Left ventricle myocardium superior (tissue), 1 donor: ENCODE data around the gene SYK. TPM values are rescaled to one million over a fixed set of nuclear protein-coding genes. Genes with fewer than 3 reads are reported as not detected.
A peak's percentile ranks its signal among the peaks of the same experiment; 100 is the strongest.

Experiments
- ATAC-seq: fragments of 200-7000 bp; cut with Tn5 transposase; one replicate; pipeline ENCODE4 v1.9.1; 2020; ENCODE audit warnings: mild to moderate bottlenecking, moderate library complexity
- DNase-seq: peaks from one replicate; pipeline ENCODE4 v3.0.0-alpha.2; 2020
- intact Hi-C: fragments of 100-400 bp; cut with micrococcal nuclease; formaldehyde crosslinking; loops from one replicate; pipeline ENCODE4 v1.11.0; 2022
- total RNA-seq: library from RNA; stranded (reverse); fragmentation: NEBNext Ultra II Directional; extraction: Animal tissue kit (Norgen Biotek cat#: 25700); gene quantifications from one replicate; pipeline ENCODE4 v1.2.1, GENCODE V29; 2021
- donor health status: DM: no; HTN: yes; CAD: no; lungs with severe emphysema.

SYK gene
- total RNA-seq, 1 donor from 2014 or later, result 5.1 TPM

DNA sequence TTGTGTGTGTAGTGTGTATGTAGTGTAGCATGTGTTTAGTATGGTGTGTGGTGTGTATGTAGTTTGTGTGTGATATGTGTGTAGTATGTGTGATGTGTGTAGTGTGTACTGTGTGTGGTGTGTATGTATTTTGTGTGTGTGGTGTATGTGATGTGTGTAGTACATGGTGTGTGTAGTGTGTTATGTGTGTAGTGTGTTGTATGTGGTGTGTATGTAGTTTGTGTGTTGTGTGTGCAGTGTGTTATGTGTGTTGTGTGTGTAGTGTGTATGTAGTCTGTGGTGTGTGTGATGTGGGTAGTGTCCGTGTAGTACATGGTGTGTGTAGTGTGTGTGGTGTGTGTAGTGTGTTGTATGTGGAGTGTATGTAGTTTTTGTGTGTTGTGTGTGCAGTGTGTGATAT is 40.0 kb downstream of the SYK start:
- no peak for DNase-seq
- ATAC-seq, result no peak
- intact Hi-C loops, result no loop called here

DNA sequence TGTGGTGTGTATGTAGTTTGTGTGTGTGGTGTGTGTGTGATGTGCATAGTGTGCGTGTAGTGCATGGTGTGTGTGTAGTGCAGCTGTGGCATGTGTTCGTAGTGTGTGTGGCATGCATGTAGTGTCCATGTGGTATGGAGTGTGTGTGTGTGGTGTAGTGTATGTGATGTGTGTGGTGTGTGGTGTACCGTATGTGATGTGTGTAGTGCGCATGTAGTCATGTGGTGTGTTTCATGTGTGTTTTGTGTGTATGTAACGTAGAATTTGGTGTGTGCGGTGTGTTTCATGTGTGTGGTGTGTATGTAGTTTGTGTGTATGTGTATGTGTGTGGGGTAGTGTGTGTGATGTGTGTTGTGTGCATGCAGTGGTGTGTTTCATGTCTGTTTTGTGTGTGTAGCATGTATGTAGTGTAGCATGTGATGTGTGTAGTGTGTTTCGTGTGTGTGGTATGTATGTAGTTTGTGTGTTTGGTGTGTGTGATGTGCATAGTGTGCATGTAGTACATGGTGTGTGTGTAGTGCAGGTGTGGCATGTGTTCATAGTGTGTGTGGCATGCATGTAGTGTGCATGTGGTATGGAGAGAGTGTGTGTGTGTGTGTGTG is 40.7 kb downstream of the SYK start:
- intact Hi-C loops, result no loop called here
- no peak for DNase-seq
- ATAC-seq, result no peak

DNA sequence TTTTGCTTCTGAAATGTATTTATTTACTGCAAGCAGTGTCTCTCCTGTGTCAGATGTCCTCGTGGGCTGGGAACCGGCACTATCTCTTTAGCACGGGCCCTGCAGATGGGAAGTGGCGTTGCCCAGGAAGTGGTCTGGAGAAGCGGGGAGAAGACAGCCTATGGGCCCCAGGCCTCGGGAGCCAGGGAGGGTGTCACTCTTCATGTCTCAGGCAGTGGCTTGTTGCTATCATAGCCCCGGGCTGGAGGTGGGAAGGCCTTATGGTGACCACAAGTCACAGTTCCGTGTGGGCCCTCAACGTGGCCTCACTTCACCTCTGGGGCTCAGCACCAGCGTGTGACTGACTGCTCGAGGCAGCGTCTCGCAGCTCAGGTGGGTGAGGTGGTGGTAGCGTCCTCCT is 41.4 kb downstream of the SYK start:
- intact Hi-C loops, result no loop called here
- ATAC-seq (no peak), DNase-seq (no peak)

DNA sequence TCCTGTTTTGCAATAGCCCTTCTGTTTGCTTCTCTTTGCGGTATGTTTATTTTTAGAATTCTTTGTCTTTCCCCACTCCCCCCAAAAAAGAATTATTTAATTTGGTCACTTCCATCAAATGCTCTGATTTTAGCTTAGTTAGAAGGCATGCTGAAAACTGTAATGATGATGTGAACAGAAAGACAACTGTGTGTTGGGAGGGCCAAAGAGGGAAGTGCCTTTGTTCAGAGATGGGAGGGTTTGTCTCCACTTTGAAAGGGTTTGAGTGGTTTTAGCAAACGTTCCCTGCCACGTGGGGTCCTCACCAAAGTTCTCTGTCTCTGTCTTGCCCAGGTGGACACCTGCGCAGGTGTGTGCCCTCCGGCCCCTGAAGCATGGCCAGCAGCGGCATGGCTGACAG is 41.9 kb downstream of the SYK start:
- intact Hi-C loops, result no loop called here
- DNase-seq, result no peak
- ATAC-seq, result no peak

DNA sequence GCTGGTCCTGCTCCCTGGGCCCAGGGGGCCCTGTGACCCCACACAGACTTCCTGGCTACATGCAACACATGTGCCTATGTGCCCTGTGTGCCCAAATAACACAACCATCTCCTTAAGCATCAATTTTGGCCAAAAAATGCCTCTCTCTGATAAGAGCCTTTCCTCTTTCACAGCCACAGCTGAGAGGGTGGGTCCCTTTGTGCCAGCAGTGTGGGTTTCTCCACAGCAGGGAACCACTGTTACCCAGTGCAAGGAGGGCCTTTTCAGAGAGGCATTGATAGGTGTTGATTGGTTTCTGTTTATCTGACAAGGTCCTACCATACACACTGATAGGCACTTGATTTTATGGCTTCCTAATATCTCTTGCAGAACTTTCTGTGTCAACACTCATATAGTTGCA is 42.7 kb downstream of the SYK start:
- ATAC-seq, result no peak
- no peak for DNase-seq
- intact Hi-C loops, result no loop called here

DNA sequence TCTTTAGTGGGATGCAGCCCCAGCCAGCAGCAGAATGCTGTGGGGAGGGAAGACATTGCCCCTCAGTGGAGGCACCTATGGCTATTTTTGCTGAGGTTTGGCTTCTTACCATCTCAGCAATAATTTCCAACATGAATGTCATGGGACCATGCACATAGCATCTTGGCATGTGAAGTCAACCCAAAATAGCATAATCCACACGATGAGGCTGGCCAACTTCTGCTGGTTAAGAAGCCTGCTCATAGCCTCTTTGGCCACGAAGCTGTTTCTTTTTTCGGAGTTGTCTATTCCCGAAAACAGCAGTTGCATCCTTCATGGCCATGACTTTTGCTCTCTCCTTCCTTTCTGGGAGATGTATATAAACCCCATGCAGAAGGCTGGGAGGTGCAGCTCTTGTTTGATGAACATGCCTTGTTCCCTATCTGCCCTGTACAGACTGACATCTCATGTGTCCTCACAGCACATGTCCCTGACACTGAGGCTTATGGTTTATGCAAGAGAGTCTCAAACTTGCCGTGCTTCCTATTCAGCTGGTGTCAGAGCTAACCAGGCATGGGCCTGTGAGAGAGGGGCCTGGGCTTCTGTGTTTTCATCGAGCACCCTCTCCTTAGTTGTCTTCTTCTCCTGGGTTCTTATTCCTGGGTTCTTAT is 45.3 kb downstream of the SYK start:
- DNase-seq, result no peak
- intact Hi-C loops, result no loop called here
- ATAC-seq, result peak; percentile 74

DNA sequence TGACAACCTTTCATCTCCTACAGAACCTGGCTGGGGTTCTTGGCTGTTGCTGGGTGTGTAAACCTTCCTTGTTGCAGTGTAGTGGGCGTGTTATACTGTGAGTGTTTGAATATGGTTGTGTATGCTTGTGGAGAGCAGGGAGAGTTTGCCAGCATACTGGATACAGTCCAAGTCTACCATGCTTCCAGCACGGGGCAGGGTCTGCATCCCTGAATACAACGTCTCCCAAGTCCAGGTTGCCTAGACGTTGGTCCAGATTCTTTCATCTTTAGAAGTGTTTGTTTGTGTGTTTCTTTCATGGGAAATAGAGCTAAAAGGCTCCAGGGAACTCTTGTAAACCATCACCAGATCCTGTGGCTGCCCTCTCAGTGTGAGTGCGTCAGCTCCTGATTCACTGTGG is 46.4 kb downstream of the SYK start:
- intact Hi-C loops, result no loop called here

DNA sequence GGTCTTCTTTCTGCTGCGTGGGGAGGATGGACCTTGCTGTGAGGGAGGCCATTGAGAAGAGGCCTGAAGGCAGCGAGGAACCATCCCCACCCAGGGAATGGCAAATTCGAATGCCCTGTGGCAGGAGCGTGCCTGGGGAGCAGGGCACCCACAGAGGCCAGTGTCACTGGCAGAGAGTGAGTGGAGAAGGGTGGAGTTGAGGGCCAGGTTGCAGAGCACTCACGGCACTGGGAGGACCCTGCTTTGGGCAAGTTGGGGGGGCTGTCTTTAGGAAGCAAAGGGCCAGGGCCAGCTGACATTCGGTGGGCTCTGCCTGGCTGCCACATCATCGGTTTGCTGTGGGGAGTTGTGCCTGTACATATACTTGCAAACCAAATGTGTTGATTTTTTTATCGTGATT is 47.2 kb downstream of the SYK start:
- no peak for ATAC-seq
- no peak for DNase-seq
- intact Hi-C loops, result no loop called here

More for the DNA sequence above, 46.4 kb downstream of the SYK start:
- DNase-seq, result no peak
- ATAC-seq, result no peak

DNA sequence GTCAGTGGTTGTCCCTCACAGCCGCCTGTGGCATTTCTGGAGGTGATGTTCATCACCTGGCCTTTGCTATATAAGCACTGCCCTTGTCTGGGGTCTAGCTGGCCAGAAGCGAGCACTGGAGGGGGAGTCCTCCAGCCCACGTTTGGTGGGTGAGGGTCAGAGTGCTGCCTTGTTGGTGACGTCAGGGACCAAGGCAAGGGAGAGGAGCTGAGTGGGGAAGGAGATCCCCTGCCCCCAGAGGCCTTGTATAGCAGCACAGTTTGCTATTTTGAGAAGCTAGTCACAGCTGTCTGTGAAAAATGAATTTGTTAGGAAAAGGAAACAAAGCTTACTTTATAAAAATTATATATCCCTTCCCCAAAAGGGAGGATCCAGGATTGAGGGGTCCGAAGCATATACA is 49.8 kb downstream of the SYK start:
- no peak for ATAC-seq
- intact Hi-C loops, result no loop called here
- no peak for DNase-seq

DNA sequence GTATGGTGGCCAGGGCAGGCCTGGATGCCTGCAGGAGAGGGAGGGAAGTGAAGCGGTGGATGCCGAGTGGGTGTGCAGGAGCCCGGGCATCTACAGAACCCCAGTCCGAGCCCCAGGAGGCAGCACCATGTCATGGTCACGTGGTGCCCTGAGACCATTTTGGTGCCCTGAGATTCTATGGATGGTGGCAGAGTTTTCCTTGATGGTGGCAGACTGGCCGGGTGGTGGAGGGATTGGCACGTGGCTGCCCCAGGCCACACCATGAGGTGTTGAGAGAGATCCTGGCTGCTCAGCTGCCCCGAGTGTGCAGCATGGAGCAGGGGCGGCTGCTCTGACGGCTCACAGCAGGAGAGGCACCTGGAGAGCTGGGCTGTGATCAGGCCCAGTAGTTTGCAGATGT is 52.3 kb downstream of the SYK start:
- ATAC-seq, result no peak

DNA sequence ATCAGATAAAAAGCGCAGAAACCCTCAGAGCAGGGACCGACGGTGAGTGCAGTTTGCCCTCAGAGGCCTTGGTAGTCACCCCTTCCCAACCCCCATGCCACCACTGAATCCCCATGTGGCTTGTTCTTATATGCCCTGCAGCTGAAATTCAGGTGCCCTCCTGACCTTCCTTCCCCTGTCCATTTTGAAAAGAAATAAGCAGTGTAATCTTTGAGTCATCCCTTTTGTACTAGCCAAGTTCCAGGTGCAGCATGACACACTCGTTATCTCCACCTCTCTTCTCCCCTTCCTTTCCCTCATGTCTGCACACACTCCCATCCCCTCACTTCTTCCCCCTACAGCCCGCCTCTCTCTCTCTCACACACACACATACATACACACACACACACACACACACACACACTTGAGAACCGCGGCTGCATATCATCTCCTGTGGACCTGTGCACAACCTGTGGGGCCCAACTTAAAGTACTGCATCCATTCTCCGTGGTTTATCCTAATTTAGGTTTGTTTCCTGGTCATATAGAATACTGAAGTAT is 53.1 kb downstream of the SYK start:
- no peak for DNase-seq
- intact Hi-C loops, result no loop called here
- ATAC-seq, result no peak

More for the DNA sequence above, 52.3 kb downstream of the SYK start:
- no peak for DNase-seq
- intact Hi-C loops, result no loop called here

DNA sequence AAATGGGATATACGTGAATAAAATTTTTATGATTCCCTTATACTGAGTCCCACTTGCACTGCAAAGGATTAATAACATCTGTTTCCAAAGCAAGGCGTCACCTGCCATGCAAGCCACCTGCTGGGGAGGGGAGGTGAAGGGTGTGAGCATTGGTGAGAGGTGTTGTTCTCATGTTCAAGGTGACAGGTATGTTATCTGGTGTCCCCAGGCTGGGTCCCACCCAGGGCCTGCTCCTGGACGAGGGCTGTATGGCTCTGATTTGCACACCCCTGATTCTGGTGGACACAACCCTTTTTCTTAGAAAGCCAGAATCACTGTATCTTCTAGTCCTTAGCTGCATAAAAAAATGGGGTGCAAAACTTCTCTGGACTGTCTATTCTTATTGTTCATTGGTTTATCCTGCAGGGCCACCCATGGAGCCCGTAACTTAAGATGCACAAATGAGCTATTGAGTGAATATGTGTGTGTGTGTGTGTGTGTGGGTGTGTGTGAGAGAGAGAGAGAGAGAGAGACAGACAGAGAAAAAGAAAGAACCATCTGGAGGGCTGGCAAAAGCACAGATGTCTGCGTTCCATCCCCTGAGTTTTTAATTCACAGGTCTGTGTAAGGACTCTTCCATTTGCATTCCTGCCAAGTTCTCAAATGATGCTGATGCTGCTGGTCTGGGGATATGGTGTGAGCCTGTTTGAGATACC is 53.7 kb downstream of the SYK start:
- no peak for DNase-seq
- no peak for ATAC-seq
- intact Hi-C loops, result no loop called here

DNA sequence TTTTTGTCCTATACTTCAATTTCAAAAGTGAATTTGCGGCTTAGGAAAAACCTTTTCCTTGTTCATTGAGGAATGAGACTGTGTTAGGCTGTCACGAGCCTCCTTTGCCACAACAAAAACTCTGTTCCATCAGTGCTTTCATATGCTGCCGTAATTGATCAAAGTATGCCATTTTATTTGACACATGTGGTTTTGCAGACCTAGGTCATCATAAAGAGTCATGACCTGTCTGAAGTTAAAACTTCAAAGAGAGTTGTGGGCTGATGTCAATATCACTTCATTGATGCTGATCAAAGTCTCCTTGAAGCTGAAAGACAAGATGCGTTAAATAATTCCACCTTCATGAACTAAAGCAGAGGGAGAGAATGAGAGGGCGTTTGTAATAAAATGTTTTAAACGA is 55.5 kb downstream of the SYK start:
- ATAC-seq (no peak), DNase-seq (no peak)
- intact Hi-C loops, result no loop called here

DNA sequence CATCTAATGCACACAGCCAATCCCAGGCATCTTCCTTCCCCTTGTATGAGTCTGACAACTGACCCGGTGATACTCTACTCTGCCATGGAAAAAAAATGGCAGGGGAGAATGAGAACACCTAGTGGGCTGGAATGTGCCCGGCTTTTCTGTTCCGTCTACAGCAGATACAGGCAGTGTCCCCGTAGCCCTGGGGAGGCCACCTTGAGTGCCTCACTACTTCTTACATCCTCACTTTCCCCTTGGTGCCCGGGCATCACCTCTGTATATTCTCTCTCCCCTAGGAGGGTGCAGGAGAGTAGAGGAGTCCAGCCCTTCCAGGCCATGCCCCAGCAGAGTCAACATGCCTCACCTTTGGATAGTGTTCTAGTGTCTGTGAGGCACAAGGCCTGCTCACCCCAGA is 56.2 kb downstream of the SYK start:
- ATAC-seq, result no peak
- intact Hi-C loops, result no loop called here
- DNase-seq, result no peak

DNA sequence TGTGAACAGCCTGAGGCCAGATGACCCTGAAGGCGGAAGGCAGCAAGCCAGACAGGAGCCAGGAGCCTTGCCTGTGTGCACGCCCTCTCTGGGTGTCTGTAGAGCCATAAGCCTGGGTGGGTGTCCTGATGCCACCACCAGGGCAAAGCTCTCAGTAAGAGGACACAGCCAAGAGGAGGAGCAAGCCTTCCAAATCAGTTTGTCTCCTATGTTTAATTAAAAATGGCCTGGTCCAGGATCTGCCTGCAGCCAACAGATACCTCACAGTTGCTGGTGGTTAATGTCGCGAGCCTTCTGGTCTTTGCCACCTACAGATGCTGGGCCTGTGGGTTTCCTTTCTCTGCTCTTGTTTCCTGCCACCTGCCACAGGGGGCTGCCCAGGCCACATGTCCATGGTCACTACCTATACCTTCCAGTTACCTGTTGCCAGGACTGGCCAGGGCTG is 56.9 kb downstream of the SYK start:
- peak; percentile 31 for DNase-seq

DNA sequence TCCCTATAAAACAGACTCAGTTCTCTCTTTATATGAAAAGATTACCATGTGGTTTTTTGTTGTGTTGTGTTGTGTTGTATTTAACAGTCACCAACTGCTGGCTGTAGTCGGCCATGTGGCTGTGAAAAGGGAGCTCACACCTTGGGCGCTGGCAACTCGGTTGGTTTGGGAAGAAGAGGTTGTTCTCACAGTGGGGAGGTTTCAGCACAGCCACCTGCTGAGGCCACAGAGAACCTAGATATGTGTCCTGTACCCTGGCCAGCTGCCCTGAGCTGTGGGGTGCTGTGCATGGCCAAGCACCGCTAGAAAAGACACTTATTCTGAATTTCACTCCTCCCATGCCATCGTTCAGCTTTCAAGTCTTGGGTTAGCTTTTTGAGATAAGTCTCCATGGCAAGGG is 58.8 kb downstream of the SYK start:
- intact Hi-C loops, result no loop called here
- ATAC-seq, result no peak
- no peak for DNase-seq

More for the DNA sequence above, 56.9 kb downstream of the SYK start:
- intact Hi-C loops, result no loop called here
- peak; percentile 87 for ATAC-seq

DNA sequence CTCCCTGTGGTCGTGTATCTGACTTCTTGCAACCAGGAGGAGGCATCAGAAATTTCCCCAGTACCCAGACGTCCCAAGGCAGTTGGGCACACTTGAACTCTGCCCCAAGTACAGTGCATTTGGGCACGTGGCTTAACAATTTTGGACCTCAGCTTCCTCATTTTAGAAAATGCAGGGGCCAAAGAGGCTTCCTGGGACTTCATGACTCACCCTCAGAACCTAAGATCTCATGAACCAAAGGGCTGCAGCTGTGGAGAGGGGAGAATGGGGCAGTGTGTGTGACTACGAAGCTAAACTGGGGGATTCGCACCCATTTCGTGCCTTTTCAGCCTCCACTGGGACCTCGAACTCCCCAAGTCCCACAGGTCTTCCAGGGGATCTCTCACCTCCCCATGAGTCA is 59.2 kb downstream of the SYK start:
- intact Hi-C loops, result no loop called here
- DNase-seq (no peak), ATAC-seq (peak; percentile 34)

DNA sequence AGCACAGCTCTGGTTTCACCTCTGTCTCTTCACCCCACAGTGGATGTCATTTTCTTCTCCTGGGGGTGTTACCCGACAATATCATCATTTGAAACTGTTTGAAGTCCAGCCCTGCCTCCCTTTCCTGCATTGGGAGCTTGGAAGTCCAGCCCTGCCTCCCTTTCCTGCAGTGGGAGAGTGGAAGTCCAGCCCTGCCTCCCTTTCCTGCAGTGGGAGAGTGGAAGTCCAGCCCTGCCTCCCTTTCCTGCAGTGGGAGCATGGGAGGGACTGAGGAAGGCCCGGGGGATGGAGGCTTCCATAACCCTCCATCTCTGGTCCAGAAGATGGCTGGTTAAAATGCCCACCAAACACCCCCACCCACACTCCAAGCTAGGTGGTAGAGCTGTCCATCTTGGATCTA is 59.8 kb downstream of the SYK start:
- DNase-seq (no peak), ATAC-seq (no peak)
- intact Hi-C loops, result no loop called here

DNA sequence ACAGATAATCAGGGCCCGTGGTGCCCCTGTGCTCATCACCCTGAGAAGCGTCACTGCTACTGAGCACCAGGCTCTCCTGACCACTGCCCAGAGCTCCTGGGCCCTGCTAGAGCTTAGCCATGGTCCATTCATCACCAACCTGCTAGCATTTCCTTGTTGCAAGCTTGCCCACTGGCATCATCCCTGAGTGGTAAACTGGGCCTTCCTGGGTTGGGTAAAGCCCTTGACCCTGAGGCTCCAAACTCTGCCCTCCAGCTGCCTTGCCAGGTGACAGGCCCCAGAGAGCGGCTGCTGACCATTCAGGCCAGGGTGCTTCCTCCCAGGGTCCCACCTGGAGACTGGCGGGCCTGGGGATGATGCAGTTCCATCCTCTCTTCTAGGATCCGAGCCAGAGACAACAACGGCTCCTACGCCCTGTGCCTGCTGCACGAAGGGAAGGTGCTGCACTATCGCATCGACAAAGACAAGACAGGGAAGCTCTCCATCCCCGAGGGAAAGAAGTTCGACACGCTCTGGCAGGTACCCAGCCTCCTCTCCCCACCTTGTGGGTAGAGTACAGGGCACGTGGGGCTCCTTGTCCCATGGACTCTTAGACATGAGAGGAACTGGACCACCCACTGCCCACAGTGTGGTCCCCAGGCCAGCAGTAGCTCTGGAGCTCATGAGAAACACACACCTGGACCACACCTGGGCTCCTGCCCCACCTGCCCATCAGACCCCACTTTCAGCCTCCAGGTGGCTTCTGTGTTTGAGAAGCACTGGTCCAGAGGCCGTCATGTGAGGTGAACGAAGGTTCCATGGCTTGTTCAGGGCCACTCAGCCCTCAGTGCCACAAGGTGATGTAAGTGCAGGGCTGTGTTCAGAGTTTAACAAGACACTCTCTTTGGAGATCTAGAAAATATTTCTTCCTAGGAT is 60.5 kb downstream of the SYK start:
- intact Hi-C loops, result no loop called here
- ATAC-seq (no peak), DNase-seq (no peak)

DNA sequence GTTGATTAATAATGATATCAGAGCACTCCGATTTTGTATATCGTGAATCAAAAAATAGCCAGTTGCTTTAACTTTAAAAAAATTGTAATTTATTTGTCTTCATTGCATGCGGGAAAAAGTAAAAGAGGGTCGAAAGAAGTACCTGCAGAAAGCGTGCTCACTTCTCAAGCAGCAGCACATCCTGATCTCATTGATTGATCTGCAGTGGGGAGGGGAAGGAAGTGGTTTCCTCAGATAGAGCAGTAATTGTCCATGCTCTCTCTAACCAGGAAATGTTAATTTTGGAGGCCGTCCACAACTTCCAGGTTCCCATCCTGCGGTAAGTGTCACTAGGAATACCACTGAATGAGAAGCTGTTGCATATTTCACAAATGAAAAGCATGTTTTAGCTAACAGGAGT is 63.2 kb downstream of the SYK start:
- no peak for ATAC-seq
- no peak for DNase-seq
- intact Hi-C loops, result no loop called here
